Body of pancreas (tissue), 4 donors: ENCODE measurements around the gene TAAR8. TPM values are rescaled to one million over a fixed set of nuclear protein-coding genes. Genes with fewer than 3 reads are reported as not detected.

Experiments used
- ATAC-seq: fragments of 150-250 bp; one replicate; pipeline ENCODE4 v1.9.1; 2016
- DNase-seq, 4 donors: peaks; one replicate each; pipeline ENCODE4 v3.0.0-alpha.2; 2019
- H3K27ac ChIP-seq, 4 donors: fragments of 200-600 bp; sonication (generic); 1 replicate in 3 of 4; 2 replicates in 1 of 4; pipeline versions ENCODE4 v1.5.1 to v1.6.1; 2016 to 2019; ENCODE audit warnings: mild to moderate bottlenecking in 1 of 4, mixed read lengths in 1 of 4, moderate library complexity in 1 of 4
- H3K27me3 ChIP-seq, 2 donors: fragments of 200-600 bp; sonication (generic); one replicate each; pipeline ENCODE4 v1.6.0; 2016; ENCODE audit warnings: mild to moderate bottlenecking in 1 of 2
- H3K36me3 ChIP-seq, 2 donors: fragments of 200-600 bp; sonication (generic); replicated peaks in 1 of 2; 2 replicates each; pipeline ENCODE4 v1.5.1; 2016; ENCODE audit warnings: low read depth in 2 of 2; ENCODE audit not compliant: insufficient read depth in 1 of 2
- H3K4me1 ChIP-seq: fragments of 200-600 bp; sonication (generic); one replicate; pipeline ENCODE4 v1.6.0; 2016
- H3K4me3 ChIP-seq, 2 donors: fragments of 200-600 bp; sonication (generic); 1 replicate in 1 of 2; 2 replicates in 1 of 2; pipeline ENCODE4 v1.5.1; 2016 to 2019
- H3K9me3 ChIP-seq, 3 donors: fragments of 200-600 bp; sonication (generic); 1 replicate in 2 of 3; 2 replicates in 1 of 3; pipeline ENCODE4 v1.5.1; 2016
- POLR2A ChIP-seq, 3 donors: fragments of 450-650 bp; IDR thresholded peaks; one replicate each; pipeline ENCODE4 v1.6.1; 2016; ENCODE audit warnings: antibody characterized with exemption in 3 of 3, mild to moderate bottlenecking in 2 of 3
- WGBS, 2 donors: methylation state at CpG; one replicate each; pipeline ENCODE4 v1.1.5; 2017; 5-methylcytosine and 5-hydroxymethylcytosine counted together
- intact Hi-C: fragments of 100-400 bp; cut with DNase I; formaldehyde crosslinking; loops from one replicate; pipeline ENCODE4 v1.15.1; 2023
- total RNA-seq, 2 donors: library from RNA; depleted of rRNA; stranded (reverse); fragments of >200 nt; gene quantifications; one replicate each; pipeline ENCODE4 v1.1.0, GENCODE V29; 2016
- TF ChIP-seq, protein P1 (sequence below), 7 experiments: fragments of 450-650 bp in 4 of 7; fragments of 200-600 bp in 3 of 7; sonication (generic) in 3 of 7; IDR thresholded peaks; one replicate each; pipeline ENCODE4 v1.5.1; 2016 to 2019; ENCODE audit warnings: antibody characterized with exemption in 7 of 7

Gene TAAR8
- total RNA-seq, 2 donors from 2014 or later: not detected

DNA sequence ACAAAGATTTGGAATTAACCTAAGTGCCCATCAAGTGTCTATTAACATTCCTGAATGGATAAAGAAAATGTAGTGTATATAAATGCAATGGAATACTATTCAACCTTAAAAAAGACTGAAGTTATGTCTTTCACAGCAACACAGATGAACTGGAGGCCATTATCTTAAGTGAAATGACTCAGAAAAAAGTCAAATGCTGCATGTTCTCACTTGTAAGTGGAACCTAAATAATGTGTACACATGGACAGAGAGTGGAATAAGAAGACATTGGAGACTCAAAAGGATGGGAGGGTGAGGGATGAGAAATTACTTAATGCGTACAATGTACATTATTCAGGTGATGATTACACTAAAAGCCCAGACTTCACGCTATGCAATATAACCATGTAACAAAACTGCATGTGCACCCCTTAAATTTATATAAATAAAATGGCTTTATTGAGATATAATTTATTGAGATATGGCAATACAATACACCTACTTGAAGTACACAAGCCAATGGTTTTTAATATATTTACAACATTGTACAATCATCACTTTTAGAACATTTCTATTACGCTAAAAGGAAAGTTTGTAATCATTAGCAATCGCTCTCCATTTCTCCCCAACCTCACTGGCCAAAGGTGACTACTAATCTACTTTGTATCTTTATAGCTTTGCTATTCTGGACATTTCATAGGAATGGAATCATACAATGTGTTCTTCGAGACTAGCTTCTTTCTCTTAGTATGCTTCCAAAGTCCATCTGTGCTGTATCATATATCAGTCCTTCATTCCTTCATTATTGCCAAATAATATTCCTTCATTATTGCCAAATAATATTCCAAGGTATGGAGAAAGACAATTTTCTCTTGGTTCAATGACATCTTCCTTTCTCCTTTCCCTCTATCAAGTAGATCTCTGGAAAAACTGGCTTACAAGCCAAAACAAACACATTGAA is 45.3 kb upstream of the TAAR8 start:
- Histone ChIP-seq H3K4me1 (peaks cover 39% of the 10 kb centered on the region), H3K9me3 (no peaks in the 10 kb centered on the region), H3K27ac (no peak overlapping the region), H3K27me3 (no peaks in the 10 kb centered on the region), H3K4me3 (no peak overlapping the region), H3K36me3 (no peaks in the 10 kb centered on the region)
- no peak for TF ChIP-seq POLR2A (IDR thresholded peaks at IDR 0.05)
- TF ChIP-seq, protein P1, sequence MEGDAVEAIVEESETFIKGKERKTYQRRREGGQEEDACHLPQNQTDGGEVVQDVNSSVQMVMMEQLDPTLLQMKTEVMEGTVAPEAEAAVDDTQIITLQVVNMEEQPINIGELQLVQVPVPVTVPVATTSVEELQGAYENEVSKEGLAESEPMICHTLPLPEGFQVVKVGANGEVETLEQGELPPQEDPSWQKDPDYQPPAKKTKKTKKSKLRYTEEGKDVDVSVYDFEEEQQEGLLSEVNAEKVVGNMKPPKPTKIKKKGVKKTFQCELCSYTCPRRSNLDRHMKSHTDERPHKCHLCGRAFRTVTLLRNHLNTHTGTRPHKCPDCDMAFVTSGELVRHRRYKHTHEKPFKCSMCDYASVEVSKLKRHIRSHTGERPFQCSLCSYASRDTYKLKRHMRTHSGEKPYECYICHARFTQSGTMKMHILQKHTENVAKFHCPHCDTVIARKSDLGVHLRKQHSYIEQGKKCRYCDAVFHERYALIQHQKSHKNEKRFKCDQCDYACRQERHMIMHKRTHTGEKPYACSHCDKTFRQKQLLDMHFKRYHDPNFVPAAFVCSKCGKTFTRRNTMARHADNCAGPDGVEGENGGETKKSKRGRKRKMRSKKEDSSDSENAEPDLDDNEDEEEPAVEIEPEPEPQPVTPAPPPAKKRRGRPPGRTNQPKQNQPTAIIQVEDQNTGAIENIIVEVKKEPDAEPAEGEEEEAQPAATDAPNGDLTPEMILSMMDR (IDR thresholded peaks at IDR 0.05): no peak
- WGBS, 2 donors: 93 to 97% methylated on average over 5 of the region's 5 CpGs
- intact Hi-C loops: no loop called here
- no peak for ATAC-seq
- no peak for DNase-seq

DNA sequence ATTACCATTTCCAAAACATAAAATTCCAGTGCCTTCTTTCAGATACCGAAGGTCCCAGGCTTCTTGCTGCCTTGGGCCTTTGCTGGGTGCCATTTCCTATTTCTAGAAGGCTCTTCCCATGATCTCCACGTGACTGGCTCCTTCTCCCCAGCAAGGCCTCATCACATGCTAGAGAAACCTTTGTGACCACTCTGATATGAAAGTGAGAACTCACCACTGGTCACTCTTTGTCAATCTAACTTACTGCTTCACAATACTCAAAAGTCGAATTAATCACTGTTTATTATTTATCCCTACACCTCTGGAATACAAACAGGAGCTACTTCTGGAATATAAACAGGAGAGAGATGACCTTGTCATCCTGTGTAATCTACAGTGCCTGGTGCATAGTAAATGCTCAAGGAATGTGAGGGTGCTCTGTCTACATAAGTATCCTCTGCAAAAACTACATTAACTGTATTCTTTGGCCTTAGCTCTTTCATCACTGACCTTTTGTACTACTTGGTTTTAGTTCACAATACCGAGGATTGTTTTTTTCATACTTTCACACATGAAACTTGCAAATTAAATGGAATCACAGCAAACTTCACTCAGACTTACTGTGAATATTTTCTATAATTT is 41.2 kb upstream of the TAAR8 start:
- no peak overlapping the region for H3K4me3 ChIP-seq
- peaks cover 18% of the 10 kb centered on the region for H3K4me1 ChIP-seq
- H3K27me3 ChIP-seq: no peaks in the 10 kb centered on the region
- ATAC-seq (no peak), DNase-seq (peak in 1 of 4 donors; percentile 27)
- 22 to 23% methylated on average over 4 of the region's 4 CpGs for WGBS, 2 donors
- TF ChIP-seq, protein P1 (IDR thresholded peaks at IDR 0.05): no peak
- TF ChIP-seq POLR2A (IDR thresholded peaks at IDR 0.05): no peak
- intact Hi-C loops: no loop called here
- no peaks in the 10 kb centered on the region for H3K36me3 ChIP-seq
- peak overlapping the region in 3 of 4 donors; percentile 31 to 92 (median 88) for H3K27ac ChIP-seq
- H3K9me3 ChIP-seq: no peaks in the 10 kb centered on the region

DNA sequence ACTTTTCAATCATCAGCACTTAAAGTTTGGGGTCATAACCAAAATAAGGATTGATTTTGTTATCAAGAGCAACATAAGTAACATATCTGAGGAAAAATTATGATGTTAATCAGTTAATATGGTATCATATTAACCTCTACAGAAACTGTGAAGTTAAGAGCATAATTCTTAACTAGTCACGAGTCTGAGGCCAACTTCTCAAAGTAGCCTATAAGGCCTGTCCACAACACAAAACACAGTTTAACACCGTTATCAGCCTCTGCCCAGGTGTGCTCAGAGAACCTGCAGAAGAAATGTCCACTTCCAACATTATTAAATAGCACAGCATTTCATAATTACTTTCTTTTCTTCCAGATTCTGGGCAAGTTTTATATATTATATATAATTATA is 40.6 kb upstream of the TAAR8 start:
- Histone ChIP-seq H3K36me3 (no peaks in the 10 kb centered on the region), H3K4me1 (peaks cover 18% of the 10 kb centered on the region), H3K4me3 (peak overlapping the region; percentile 78 to 97), H3K27ac (peak overlapping the region in 3 of 4 donors; percentile 31 to 92 (median 88)), H3K9me3 (no peaks in the 10 kb centered on the region), H3K27me3 (no peaks in the 10 kb centered on the region)
- TF ChIP-seq, protein P1 (IDR thresholded peaks at IDR 0.05): no peak
- no peak for TF ChIP-seq POLR2A (IDR thresholded peaks at IDR 0.05)
- DNase-seq (no peak), ATAC-seq (no peak)
- intact Hi-C loops: no loop called here
- WGBS, 2 donors: 7 to 8% methylated on average over 2 of the region's 2 CpGs

DNA sequence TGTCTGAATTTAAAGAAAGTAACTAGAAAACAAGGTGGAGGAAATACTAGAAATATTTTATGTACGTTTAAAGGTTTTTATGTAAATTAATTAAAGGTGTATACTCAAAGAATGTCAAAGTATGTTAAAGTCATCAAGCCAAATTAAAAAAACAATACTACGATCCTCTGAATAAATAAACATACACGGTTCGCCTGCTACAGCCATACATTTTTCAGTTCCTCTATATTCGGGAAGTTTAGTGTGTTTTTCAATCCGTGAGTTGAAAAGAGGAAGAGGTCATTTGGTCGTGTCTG is 40.2 kb upstream of the TAAR8 start:
- WGBS, 2 donors: 0 to 1% methylated on average over 7 of the region's 7 CpGs
- no peak for TF ChIP-seq POLR2A (IDR thresholded peaks at IDR 0.05)
- TF ChIP-seq, protein P1 (IDR thresholded peaks at IDR 0.05): peak in 1 of 7 experiments; percentile 9

More for the DNA sequence above, 40.2 kb upstream of the TAAR8 start:
- Histone ChIP-seq H3K27ac (peak overlapping the region; percentile 58 to 92 (median 88)), H3K9me3 (no peaks in the 10 kb centered on the region), H3K27me3 (no peaks in the 10 kb centered on the region), H3K4me3 (peak overlapping the region; percentile 78 to 97), H3K36me3 (no peaks in the 10 kb centered on the region), H3K4me1 (peaks cover 18% of the 10 kb centered on the region)
- no peak for DNase-seq
- ATAC-seq: no peak
- intact Hi-C loops: no loop called here
